ENCODE data around the gene CDK14. TPM values are rescaled to one million over a fixed set of nuclear protein-coding genes. Genes with fewer than 3 reads are reported as not detected.
"Not testable (repeated sequence)": the region's sequence is repeated elsewhere in the genome, so short reads cannot be mapped to it uniquely, and the experiment has no call there.

Gene CDK14
- total RNA-seq, 4 donors from 2014 or later = 0.18 to 74.3 (median 7.3) TPM

DNA sequence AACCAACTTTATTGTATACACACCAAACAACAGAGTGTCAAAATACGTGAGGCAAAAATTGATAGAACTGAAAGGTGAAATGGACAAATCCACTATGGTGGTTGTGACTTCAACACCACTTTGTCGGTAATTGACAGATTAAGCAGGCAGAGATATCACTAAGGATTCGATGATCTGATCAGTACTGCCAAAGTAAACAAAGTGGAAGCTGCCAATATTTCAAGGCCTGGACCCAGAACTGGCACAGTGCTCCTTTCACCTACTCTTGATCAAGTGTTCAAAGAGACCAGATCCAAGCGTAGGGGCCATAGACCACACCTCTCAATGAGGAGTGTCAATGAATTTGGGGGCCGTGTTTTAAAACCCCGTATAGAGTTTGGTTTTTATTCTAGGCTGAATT lies 167.0 kb downstream of the CDK14 start:
- TF ChIP-seq, protein P1, sequence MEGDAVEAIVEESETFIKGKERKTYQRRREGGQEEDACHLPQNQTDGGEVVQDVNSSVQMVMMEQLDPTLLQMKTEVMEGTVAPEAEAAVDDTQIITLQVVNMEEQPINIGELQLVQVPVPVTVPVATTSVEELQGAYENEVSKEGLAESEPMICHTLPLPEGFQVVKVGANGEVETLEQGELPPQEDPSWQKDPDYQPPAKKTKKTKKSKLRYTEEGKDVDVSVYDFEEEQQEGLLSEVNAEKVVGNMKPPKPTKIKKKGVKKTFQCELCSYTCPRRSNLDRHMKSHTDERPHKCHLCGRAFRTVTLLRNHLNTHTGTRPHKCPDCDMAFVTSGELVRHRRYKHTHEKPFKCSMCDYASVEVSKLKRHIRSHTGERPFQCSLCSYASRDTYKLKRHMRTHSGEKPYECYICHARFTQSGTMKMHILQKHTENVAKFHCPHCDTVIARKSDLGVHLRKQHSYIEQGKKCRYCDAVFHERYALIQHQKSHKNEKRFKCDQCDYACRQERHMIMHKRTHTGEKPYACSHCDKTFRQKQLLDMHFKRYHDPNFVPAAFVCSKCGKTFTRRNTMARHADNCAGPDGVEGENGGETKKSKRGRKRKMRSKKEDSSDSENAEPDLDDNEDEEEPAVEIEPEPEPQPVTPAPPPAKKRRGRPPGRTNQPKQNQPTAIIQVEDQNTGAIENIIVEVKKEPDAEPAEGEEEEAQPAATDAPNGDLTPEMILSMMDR (IDR thresholded peaks at IDR 0.05) = peak in 1 of 6 experiments; percentile 9
- no peak for TF ChIP-seq POLR2A (IDR thresholded peaks at IDR 0.05)
- Histone ChIP-seq H3K4me3 (no peak overlapping the region), H3K4me1 (peaks cover 0 to 8% (median 0%) of the 10 kb centered on the region in 4 donors), H3K27ac (no peak overlapping the region), H3K36me3 (no peaks in the 10 kb centered on the region), H3K27me3 (no peaks in the 10 kb centered on the region), H3K9me3 (no peaks in the 10 kb centered on the region)
- DNase-seq = no peak

- Histone ChIP-seq H3K4me1 (peaks cover 0 to 4% (median 0%) of the 10 kb centered on the region in 4 donors), H3K27ac (no peak overlapping the region), H3K9me3 (no peaks in the 10 kb centered on the region), H3K36me3 (no peaks in the 10 kb centered on the region), H3K4me3 (no peak overlapping the region), H3K27me3 (no peaks in the 10 kb centered on the region)
- no peak for DNase-seq
- TF ChIP-seq, protein P1 (IDR thresholded peaks at IDR 0.05) = no peak
- TF ChIP-seq POLR2A (IDR thresholded peaks at IDR 0.05) = no peak
Measured at GRCh38 chr7:90764848-90765570, 168.9 kb downstream of the CDK14 start.

GRCh38 chr7:90766814-90767564 lies 170.9 kb downstream of the CDK14 start:
- TF ChIP-seq POLR2A (IDR thresholded peaks at IDR 0.05) = no peak
- TF ChIP-seq, protein P1 (IDR thresholded peaks at IDR 0.05) = peak in 2 of 6 experiments; percentile 8 to 12
- Histone ChIP-seq H3K4me1 (peaks cover 0 to 4% (median 0%) of the 10 kb centered on the region in 4 donors), H3K9me3 (peaks cover 0 to 3% (median 0%) of the 10 kb centered on the region in 4 donors), H3K27ac (peak overlapping the region in 2 of 4 donors; percentile 42 to 80), H3K36me3 (no peaks in the 10 kb centered on the region), H3K27me3 (no peaks in the 10 kb centered on the region), H3K4me3 (no peak overlapping the region)
- DNase-seq = peak in 2 of 3 donors; percentile 63 to 80

- no peak for TF ChIP-seq POLR2A (IDR thresholded peaks at IDR 0.05)
- TF ChIP-seq, protein P1 (IDR thresholded peaks at IDR 0.05) = no peak
- no peak for DNase-seq
- Histone ChIP-seq H3K27ac (no peak overlapping the region), H3K36me3 (no peaks in the 10 kb centered on the region), H3K4me1 (peaks cover 0 to 4% (median 0%) of the 10 kb centered on the region in 4 donors), H3K9me3 (peaks cover 0 to 4% (median 0%) of the 10 kb centered on the region in 4 donors), H3K27me3 (no peaks in the 10 kb centered on the region), H3K4me3 (no peak overlapping the region)
Measured at GRCh38 chr7:90768301-90768700, 172.2 kb downstream of the CDK14 start.

DNA sequence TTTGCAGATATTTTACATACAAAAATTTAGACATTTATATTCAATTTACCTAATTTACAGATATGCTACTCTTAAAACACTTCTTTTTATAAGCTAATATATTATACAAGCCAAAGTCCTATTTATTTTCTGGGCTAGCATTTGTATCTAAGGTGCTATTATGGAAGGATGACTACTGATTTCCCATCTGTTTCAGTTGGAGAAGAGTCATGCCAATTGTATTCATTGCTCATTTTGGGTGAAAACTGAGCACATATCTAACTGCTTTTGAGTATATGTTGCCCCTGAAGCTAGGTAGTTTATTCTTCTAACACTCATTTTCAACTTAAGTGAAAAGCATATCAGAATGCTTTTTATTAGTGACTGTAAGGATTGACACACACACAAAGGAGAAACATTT lies 172.9 kb downstream of the CDK14 start:
- Histone ChIP-seq H3K27me3 (no peaks in the 10 kb centered on the region), H3K4me1 (peaks cover 0 to 4% (median 0%) of the 10 kb centered on the region in 4 donors), H3K27ac (no peak overlapping the region), H3K36me3 (no peaks in the 10 kb centered on the region), H3K4me3 (no peak overlapping the region), H3K9me3 (peaks cover 0 to 6% (median 0%) of the 10 kb centered on the region in 4 donors)
- DNase-seq = no peak
- TF ChIP-seq POLR2A (IDR thresholded peaks at IDR 0.05) = no peak
- TF ChIP-seq, protein P1 (IDR thresholded peaks at IDR 0.05) = no peak

- not testable (repeated sequence) for H3K27ac ChIP-seq, DNase-seq, H3K36me3 ChIP-seq, H3K4me3 ChIP-seq, H3K4me1 ChIP-seq, H3K27me3 ChIP-seq, H3K9me3 ChIP-seq
Measured at GRCh38 chr7:90769566-90769965, 173.4 kb downstream of the CDK14 start.
